Stimulated activated CD8-positive, alpha-beta memory T cell treated with anti-CD3 and anti-CD28 coated beads, Interleukin-15, amount 100 ng/mL, for 48 hours (primary cell): ENCODE data around the gene SYT8.

Source experiments
- DNase-seq, 2 donors: peaks; one replicate each; pipeline ENCODE4 v3.0.0-alpha.2; 2020; ENCODE audit warnings: low read depth in 2 of 2

SYT8 gene

GRCh38 chr11:1845561-1846452 is 11.0 kb downstream of the SYT8 start:
- no peak for DNase-seq

GRCh38 chr11:1846453-1846932 is 11.7 kb downstream of the SYT8 start:
- DNase-seq: no peak

- DNase-seq: no peak
These were observed 12.4 kb downstream of the SYT8 start for GRCh38 chr11:1847006-1847735.

GRCh38 chr11:1847926-1848639 is 13.3 kb downstream of the SYT8 start:
- DNase-seq: no peak

- DNase-seq: no peak
These were observed 14.0 kb downstream of the SYT8 start for GRCh38 chr11:1848640-1849430.

- DNase-seq: no peak
These were observed 16.8 kb downstream of the SYT8 start for GRCh38 chr11:1851468-1852180.

GRCh38 chr11:1852271-1852876 is 17.6 kb downstream of the SYT8 start:
- no peak for DNase-seq

GRCh38 chr11:1852877-1853276 is 18.1 kb downstream of the SYT8 start, which contains the start of gene LSP1:
LSP1 (plus strand) TSS chr11:1853084; CDS start chr11:1853145, 61 bp downstream.
- DNase-seq: peak; percentile 81 to 90

- no peak for DNase-seq
These were observed 18.8 kb downstream of the SYT8 start for GRCh38 chr11:1853376-1854131.

- DNase-seq: no peak
These were observed 19.6 kb downstream of the SYT8 start for GRCh38 chr11:1854132-1854948.

- DNase-seq: peak; percentile 42 to 66
These were observed 20.4 kb downstream of the SYT8 start for GRCh38 chr11:1854949-1855885.

- DNase-seq: no peak
These were observed 21.1 kb downstream of the SYT8 start for GRCh38 chr11:1855886-1856265.

- DNase-seq: no peak
These were observed 21.7 kb downstream of the SYT8 start for GRCh38 chr11:1856306-1857005.

GRCh38 chr11:1857064-1857463 is 22.3 kb downstream of the SYT8 start:
- no peak for DNase-seq

GRCh38 chr11:1858154-1858553 is 23.4 kb downstream of the SYT8 start:
- no peak for DNase-seq

- no peak for DNase-seq
These were observed 23.8 kb downstream of the SYT8 start for GRCh38 chr11:1858576-1858975.

GRCh38 chr11:1859004-1859403 is 24.2 kb downstream of the SYT8 start:
- no peak for DNase-seq
